Upper lobe of left lung (tissue), 6 donors: Measurements from ENCODE around the gene IFIT1. TPM values are rescaled to one million over a fixed set of nuclear protein-coding genes. Genes with fewer than 3 reads are reported as not detected.
"Not testable (repeated sequence)": the region's sequence is repeated elsewhere in the genome, so short reads cannot be mapped to it uniquely, and the experiment has no call there.

Experiments used
- ATAC-seq, 2 donors: fragments of 200-7000 bp; cut with Tn5 transposase; one replicate each; pipeline ENCODE4 v1.9.1; 2022; ENCODE audit warnings: mild to moderate bottlenecking in 2 of 2, moderate library complexity in 2 of 2; ENCODE audit not compliant: low FRiP score in 2 of 2
- DNase-seq, 2 donors: peaks; one replicate each; pipeline ENCODE4 v3.0.0-alpha.2; 2019 to 2020
- H3K27ac ChIP-seq, 4 donors: fragments of 200-600 bp; sonication (generic); one replicate each; pipeline ENCODE4 v1.5.1; 2016 to 2019
- H3K27me3 ChIP-seq, 4 donors: fragments of 200-600 bp; sonication (generic); one replicate each; pipeline ENCODE4 v1.5.1; 2017 to 2019
- H3K36me3 ChIP-seq, 4 donors: fragments of 200-600 bp; sonication (generic); one replicate each; pipeline ENCODE4 v1.5.1; 2016 to 2019
- H3K4me1 ChIP-seq, 4 donors: fragments of 200-600 bp; sonication (generic); one replicate each; pipeline ENCODE4 v1.5.1; 2018 to 2019
- H3K4me3 ChIP-seq, 4 donors: fragments of 200-600 bp; sonication (generic); one replicate each; pipeline ENCODE4 v1.5.1; 2017 to 2019; ENCODE audit warnings: mild to moderate bottlenecking in 2 of 4, moderate library complexity in 1 of 4
- H3K9me3 ChIP-seq, 4 donors: fragments of 200-600 bp; sonication (generic); one replicate each; pipeline ENCODE4 v1.5.1; 2018 to 2019
- EP300 ChIP-seq, 4 donors: sonication (generic); formaldehyde crosslinking; IDR thresholded peaks; one replicate each; pipeline ENCODE4 v1.5.1; 2017; ENCODE audit warnings: antibody characterized with exemption in 4 of 4, control low read depth in 2 of 4
- POLR2A ChIP-seq, 4 donors: fragments of 450-650 bp; IDR thresholded peaks; one replicate each; pipeline ENCODE4 v1.5.1; 2016 to 2017; ENCODE audit warnings: antibody characterized with exemption in 4 of 4, mild to moderate bottlenecking in 2 of 4
- POLR2AphosphoS5 ChIP-seq, 2 donors: sonication (generic); formaldehyde crosslinking; IDR thresholded peaks; one replicate each; pipeline ENCODE4 v1.5.1; 2017; ENCODE audit warnings: antibody characterized with exemption in 2 of 2
- WGBS, 2 donors: methylation state at CpG; one replicate each; pipeline ENCODE4 v1.1.5; 2017 to 2018; 5-methylcytosine and 5-hydroxymethylcytosine counted together
- total RNA-seq, 6 donors: library from RNA; depleted of rRNA in 4 of 6; stranded (reverse); fragments of >200 nt in 4 of 6; gene quantifications; one replicate each; pipeline versions ENCODE4 v1.1.0 to v1.2.1, GENCODE V29; 2016 to 2021
- TF ChIP-seq, protein P1 (sequence below), 6 experiments: fragments of 450-650 bp in 4 of 6; fragments of 200-600 bp in 2 of 6; sonication (generic) in 2 of 6; IDR thresholded peaks; one replicate each; pipeline ENCODE4 v1.5.1; 2016 to 2019; ENCODE audit warnings: antibody characterized with exemption in 6 of 6
- donor health status: DM: no; HTN: no; CAD: no; lungs with moderate emphysema.
- donor health status: DM: no; HTN: yes; CAD: no; lungs with severe emphysema.

The IFIT1 gene
- total RNA-seq, 6 donors from 2014 or later = 9.8 to 54.9 (median 18.1) TPM

DNA sequence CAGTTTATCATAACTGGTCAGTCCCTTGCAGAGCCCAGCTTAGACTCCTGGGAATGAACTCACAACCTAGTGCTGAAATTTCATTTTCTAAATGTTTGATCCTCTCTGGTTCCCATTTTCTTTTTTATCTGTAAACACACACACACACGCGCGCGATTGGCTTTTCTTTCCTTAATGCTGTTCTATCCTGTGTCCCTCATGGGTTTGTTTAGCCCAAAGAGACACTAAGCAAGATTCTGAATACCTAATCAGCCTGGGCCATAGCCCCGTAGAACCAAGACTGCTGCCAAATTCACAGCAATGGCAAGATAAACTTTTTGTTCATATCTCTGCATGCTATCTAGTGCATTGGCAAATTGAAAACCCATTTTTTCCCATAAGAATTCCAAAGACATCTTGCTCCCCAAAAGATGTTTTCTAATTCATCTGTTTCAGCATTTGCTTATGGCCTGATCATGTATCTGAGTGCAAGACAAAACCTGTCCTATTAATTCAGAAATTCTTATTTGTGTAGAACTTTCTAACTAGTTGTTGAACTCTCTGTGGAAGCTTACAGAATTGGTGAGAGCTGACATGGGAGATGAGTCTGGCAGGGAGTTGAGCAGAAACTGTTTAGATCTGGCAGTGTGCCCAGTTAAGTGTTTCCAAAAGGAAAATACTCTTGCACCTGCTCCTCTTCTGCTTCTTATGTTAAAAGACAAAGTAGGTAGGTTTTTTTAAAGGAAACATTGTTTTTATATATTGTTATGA is 1.8 kb upstream of the IFIT1 start:
- H3K4me1 ChIP-seq = peaks cover 21 to 41% (median 27%) of the 10 kb centered on the region in 4 donors
- no peak for ATAC-seq
- no peaks in the 10 kb centered on the region for H3K36me3 ChIP-seq
- no peak overlapping the region for H3K4me3 ChIP-seq
- peak overlapping the region in 1 of 4 donors; percentile 23 for H3K27ac ChIP-seq
- DNase-seq = no peak
- H3K9me3 ChIP-seq = no peaks in the 10 kb centered on the region
- 73 to 80% methylated on average over 5 of the region's 5 CpGs for WGBS, 2 donors
- TF ChIP-seq EP300 (IDR thresholded peaks at IDR 0.05) (no peak), POLR2A (IDR thresholded peaks at IDR 0.05) (no peak)
- TF ChIP-seq, protein P1, sequence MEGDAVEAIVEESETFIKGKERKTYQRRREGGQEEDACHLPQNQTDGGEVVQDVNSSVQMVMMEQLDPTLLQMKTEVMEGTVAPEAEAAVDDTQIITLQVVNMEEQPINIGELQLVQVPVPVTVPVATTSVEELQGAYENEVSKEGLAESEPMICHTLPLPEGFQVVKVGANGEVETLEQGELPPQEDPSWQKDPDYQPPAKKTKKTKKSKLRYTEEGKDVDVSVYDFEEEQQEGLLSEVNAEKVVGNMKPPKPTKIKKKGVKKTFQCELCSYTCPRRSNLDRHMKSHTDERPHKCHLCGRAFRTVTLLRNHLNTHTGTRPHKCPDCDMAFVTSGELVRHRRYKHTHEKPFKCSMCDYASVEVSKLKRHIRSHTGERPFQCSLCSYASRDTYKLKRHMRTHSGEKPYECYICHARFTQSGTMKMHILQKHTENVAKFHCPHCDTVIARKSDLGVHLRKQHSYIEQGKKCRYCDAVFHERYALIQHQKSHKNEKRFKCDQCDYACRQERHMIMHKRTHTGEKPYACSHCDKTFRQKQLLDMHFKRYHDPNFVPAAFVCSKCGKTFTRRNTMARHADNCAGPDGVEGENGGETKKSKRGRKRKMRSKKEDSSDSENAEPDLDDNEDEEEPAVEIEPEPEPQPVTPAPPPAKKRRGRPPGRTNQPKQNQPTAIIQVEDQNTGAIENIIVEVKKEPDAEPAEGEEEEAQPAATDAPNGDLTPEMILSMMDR (IDR thresholded peaks at IDR 0.05) = no peak
- H3K27me3 ChIP-seq = no peaks in the 10 kb centered on the region

DNA sequence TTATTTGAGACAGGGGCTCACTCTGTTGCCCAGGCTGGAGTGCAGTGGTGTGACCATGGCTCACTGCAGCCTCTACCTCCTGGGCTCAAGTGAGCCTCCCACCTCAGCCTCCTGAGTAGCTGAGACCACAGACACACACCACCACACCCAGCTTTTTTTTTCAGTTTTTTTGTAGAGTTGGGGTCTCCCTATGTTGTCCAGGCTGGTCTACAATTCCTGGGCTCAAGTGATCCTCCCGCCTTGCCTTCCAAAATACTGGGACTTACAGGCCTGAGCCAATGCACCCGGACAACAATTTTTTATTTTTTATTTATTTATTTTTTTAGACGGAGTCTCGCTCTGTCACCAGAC is 1.2 kb upstream of the IFIT1 start:
- not testable (repeated sequence) for H3K9me3 ChIP-seq, H3K36me3 ChIP-seq, H3K4me3 ChIP-seq, ATAC-seq, H3K27me3 ChIP-seq, DNase-seq
- 93 to 96% methylated on average over 4 of the region's 4 CpGs for WGBS, 2 donors
- Histone ChIP-seq H3K27ac (peak overlapping the region in 3 of 4 donors; percentile 74 to 87 (median 86)), H3K4me1 (peaks cover 21 to 41% (median 27%) of the 10 kb centered on the region in 4 donors)

DNA sequence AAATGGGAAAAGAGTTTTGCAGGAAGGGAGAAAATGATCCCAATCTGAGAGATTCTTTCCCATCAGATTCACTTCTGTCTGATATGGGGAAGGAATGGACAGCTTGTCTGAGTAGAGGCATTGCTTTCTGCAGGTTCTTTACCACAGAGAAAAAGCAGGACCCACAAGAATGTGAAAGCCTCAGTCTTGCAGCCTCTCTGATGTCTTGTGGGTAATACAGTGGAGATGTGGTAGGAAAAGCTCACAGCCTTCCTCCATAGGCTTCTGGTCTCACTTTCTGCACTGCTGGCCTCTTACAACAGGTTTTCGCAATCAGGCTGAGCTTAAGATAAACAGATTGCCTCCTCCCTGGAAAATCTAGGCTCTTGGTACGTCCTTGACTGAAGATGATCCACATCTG is 551 bp downstream of the IFIT1 start:
- TF ChIP-seq POLR2AphosphoS5 (IDR thresholded peaks at IDR 0.05) = no peak
- TF ChIP-seq, protein P1 (IDR thresholded peaks at IDR 0.05) = no peak
- no peak for TF ChIP-seq EP300 (IDR thresholded peaks at IDR 0.05)
- no peak for TF ChIP-seq POLR2A (IDR thresholded peaks at IDR 0.05)
- peak in 1 of 2 donors; percentile 55 for DNase-seq
- peak overlapping the region; percentile 74 to 87 (median 84) for H3K27ac ChIP-seq
- H3K4me3 ChIP-seq = peak overlapping the region; percentile 44 to 61 (median 54)
- ATAC-seq = peak; percentile 69 to 86
- H3K36me3 ChIP-seq = no peaks in the 10 kb centered on the region
- WGBS, 2 donors = 4 to 5% methylated on average over 2 of the region's 2 CpGs
- peaks cover 21 to 40% (median 29%) of the 10 kb centered on the region in 4 donors for H3K4me1 ChIP-seq
- no peaks in the 10 kb centered on the region for H3K27me3 ChIP-seq
- no peaks in the 10 kb centered on the region for H3K9me3 ChIP-seq

DNA sequence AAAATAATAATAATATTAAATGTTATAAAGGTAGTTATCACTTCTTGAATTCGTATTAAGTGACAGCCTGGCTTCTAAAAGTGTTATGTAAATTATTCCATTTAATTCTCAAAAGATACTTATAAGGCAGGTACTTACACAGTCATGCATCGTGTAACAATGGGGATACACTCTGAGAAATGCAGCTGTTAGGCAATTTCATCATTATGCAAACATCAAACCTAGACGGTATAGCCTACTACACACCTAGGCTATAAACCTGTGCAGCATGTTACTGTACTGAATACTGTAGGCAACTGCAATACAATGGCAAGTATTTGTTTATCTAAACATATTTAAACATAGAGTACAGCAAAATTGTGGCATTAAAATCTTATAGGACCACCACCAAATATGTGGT is 1.5 kb downstream of the IFIT1 start:
- Histone ChIP-seq H3K4me1 (peaks cover 21 to 41% (median 31%) of the 10 kb centered on the region in 4 donors), H3K27me3 (no peaks in the 10 kb centered on the region), H3K4me3 (peak overlapping the region in 3 of 4 donors; percentile 44 to 61 (median 59)), H3K27ac (peak overlapping the region; percentile 74 to 87 (median 84)), H3K9me3 (no peaks in the 10 kb centered on the region), H3K36me3 (no peaks in the 10 kb centered on the region)
- WGBS, 2 donors = 19 to 26% methylated on average over 3 of the region's 3 CpGs
- no peak for DNase-seq
- no peak for ATAC-seq
- TF ChIP-seq POLR2AphosphoS5 (IDR thresholded peaks at IDR 0.05) (no peak), POLR2A (IDR thresholded peaks at IDR 0.05) (no peak), EP300 (IDR thresholded peaks at IDR 0.05) (no peak)
- TF ChIP-seq, protein P1 (IDR thresholded peaks at IDR 0.05) = no peak

DNA sequence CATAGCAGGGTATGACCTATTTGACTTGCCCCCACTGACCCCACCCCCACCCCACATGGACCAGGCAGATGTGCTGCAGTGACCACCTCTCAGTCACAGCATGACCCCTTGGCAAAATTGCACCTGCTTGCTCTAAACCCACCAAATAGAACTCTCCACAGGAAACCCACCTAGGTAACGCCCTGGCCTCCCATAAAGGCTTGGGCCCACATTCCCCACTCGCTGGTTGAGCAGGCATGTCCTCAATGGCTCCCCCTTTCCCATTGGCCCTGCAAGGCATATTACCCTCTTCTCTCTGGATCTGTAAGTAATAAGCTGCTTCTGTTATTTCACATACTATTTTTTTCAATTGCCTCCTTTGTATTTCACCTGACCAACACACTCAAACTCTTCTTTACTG is 2.7 kb downstream of the IFIT1 start:
- 93% methylated on average over 2 of the region's 2 CpGs for WGBS, 2 donors
- no peak for TF ChIP-seq POLR2AphosphoS5 (IDR thresholded peaks at IDR 0.05)
- TF ChIP-seq EP300 (IDR thresholded peaks at IDR 0.05) = no peak
- TF ChIP-seq POLR2A (IDR thresholded peaks at IDR 0.05) = no peak
- TF ChIP-seq, protein P1 (IDR thresholded peaks at IDR 0.05) = no peak
- no peak for ATAC-seq

More for the DNA sequence above, 2.7 kb downstream of the IFIT1 start:
- Histone ChIP-seq H3K4me3 (no peak overlapping the region), H3K36me3 (no peaks in the 10 kb centered on the region), H3K9me3 (no peaks in the 10 kb centered on the region), H3K4me1 (peaks cover 21 to 43% (median 33%) of the 10 kb centered on the region in 4 donors), H3K27ac (peak overlapping the region in 1 of 4 donors; percentile 23), H3K27me3 (no peaks in the 10 kb centered on the region)
- no peak for DNase-seq
